K562 (cell line): Measurements from ENCODE around the gene DNAJC6. TPM values are rescaled to one million over a fixed set of nuclear protein-coding genes. Genes with fewer than 3 reads are reported as not detected.

ENCODE experiments used
- BDP1 ChIP-seq: IDR thresholded peaks from 3 replicates; pipeline ENCODE4 v1.6.1; 2011; ENCODE audit not compliant: insufficient read length, insufficient read depth
- BRCA1 ChIP-seq, 2 experiments: fragments of 450-650 bp in 1 of 2; sonication (generic) in 1 of 2; formaldehyde crosslinking in 1 of 2; IDR thresholded peaks; 2 replicates each; pipeline versions ENCODE4 v1.5.0 to v1.6.1; 2017 to 2020; ENCODE audit warnings: mild to moderate bottlenecking in 1 of 2, missing genetic modification reagents in 1 of 2
- CHAMP1 ChIP-seq: fragments of 450-650 bp; IDR thresholded peaks from 2 replicates; pipeline ENCODE4 v1.6.1; 2016; ENCODE audit warnings: mild to moderate bottlenecking
- CHD1 ChIP-seq: fragments of 200-600 bp; sonication (generic); IDR thresholded peaks from one replicate; pipeline ENCODE4 v1.6.1; 2012; ENCODE audit warnings: mild to moderate bottlenecking, moderate library complexity, low read length, inconsistent platforms
- CREB1 ChIP-seq, 2 experiments: sonication (generic) in 1 of 2; formaldehyde crosslinking in 1 of 2; IDR thresholded peaks; 2 replicates each; pipeline versions ENCODE4 v1.6.1 to v1.8.0; 2012 to 2022; ENCODE audit warnings: inconsistent platforms in 1 of 2, mild to moderate bottlenecking in 1 of 2, missing genetic modification reagents in 1 of 2, moderate library complexity in 1 of 2
- EHMT2 ChIP-seq: fragments of 450-650 bp; IDR thresholded peaks from 2 replicates; pipeline ENCODE4 v1.6.1; 2018; ENCODE audit warnings: antibody characterized with exemption
- FOS ChIP-seq: IDR thresholded peaks from 3 replicates; pipeline ENCODE4 v1.6.1; 2011; ENCODE audit not compliant: insufficient read length; ENCODE audit errors: extremely low read depth
- FOXM1 ChIP-seq, 2 experiments: fragments of 450-650 bp in 1 of 2; sonication (generic) in 1 of 2; formaldehyde crosslinking in 1 of 2; IDR thresholded peaks; 2 replicates each; pipeline versions ENCODE4 v1.6.1 to v1.9.0; 2017 to 2022; ENCODE audit warnings: low read depth in 2 of 2, mild to moderate bottlenecking in 2 of 2, missing genetic modification reagents in 1 of 2, moderate library complexity in 1 of 2
- GTF2E2 ChIP-seq: fragments of 200-800 bp; sonication (Bioruptor generic); IDR thresholded peaks from 2 replicates; pipeline ENCODE4 v1.6.1; 2016; ENCODE audit warnings: missing genetic modification characterization, missing compliant biosample characterization
- HLTF ChIP-seq: fragments of 450-650 bp; IDR thresholded peaks from 2 replicates; pipeline ENCODE4 v1.6.1; 2016
- HNRNPL ChIP-seq: fragments of 200-400 bp; formaldehyde crosslinking; IDR thresholded peaks from 2 replicates; pipeline ENCODE4 v1.6.1; 2017; ENCODE audit warnings: low read depth, mild to moderate bottlenecking, low read length
- KAT2B ChIP-seq: IDR thresholded peaks from one replicate; pipeline ENCODE4 v1.6.1; 2012; ENCODE audit warnings: low read depth, mild to moderate bottlenecking, control low read depth, inconsistent platforms, low read length, moderate library complexity
- PYGO2 ChIP-seq: fragments of 450-650 bp; IDR thresholded peaks from 2 replicates; pipeline ENCODE4 v1.6.1; 2016; ENCODE audit warnings: mild to moderate bottlenecking, missing genetic modification characterization, moderate library complexity, missing compliant biosample characterization
- SAFB2 ChIP-seq: fragments of 200-400 bp; formaldehyde crosslinking; IDR thresholded peaks from 2 replicates; pipeline ENCODE4 v1.6.1; 2018; ENCODE audit warnings: borderline replicate concordance, low read length, low read depth, moderate library complexity; ENCODE audit not compliant: severe bottlenecking
- SMARCE1 ChIP-seq: fragments of 450-650 bp; IDR thresholded peaks from 2 replicates; pipeline ENCODE4 v1.7.1; 2016; ENCODE audit warnings: mild to moderate bottlenecking
- SRSF3 ChIP-seq: fragments of 200-400 bp; formaldehyde crosslinking; IDR thresholded peaks from 2 replicates; pipeline ENCODE4 v1.6.1; 2016; ENCODE audit warnings: mild to moderate bottlenecking, low read length, moderate library complexity; ENCODE audit not compliant: insufficient read depth
- THAP7 ChIP-seq: fragments of 250-450 bp; sonication (Bioruptor Pico); IDR thresholded peaks from 2 replicates; pipeline ENCODE4 v1.5.0; 2021
- USF2 ChIP-seq: sonication (generic); formaldehyde crosslinking; IDR thresholded peaks from 2 replicates; pipeline ENCODE4 v1.5.0; 2020; ENCODE audit warnings: missing genetic modification reagents
- ZBED1 ChIP-seq: IDR thresholded peaks from 2 replicates; pipeline ENCODE4 v1.6.1; 2014
- ZNF232 ChIP-seq: sonication (generic); formaldehyde crosslinking; IDR thresholded peaks from 2 replicates; pipeline ENCODE4 v1.8.0; 2022; ENCODE audit warnings: mild to moderate bottlenecking, missing genetic modification reagents
- polyA plus RNA-seq, 8 experiments: library from polyadenylated mRNA; depleted of rRNA in 4 of 8; stranded (reverse) in 5 of 8; unstranded in 3 of 8; fragments of >200 nt; fragmentation: Nextera tagmentation in 2 of 8; fragmentation: Illumina TruSeq in 1 of 8; extraction: Ambion mirVana in 2 of 8; extraction: Trizol in 1 of 8; gene quantifications; 2 replicates each; pipeline versions ENCODE4 v1.2.1 to v1.2.3, GENCODE V29; 2011 to 2014; ENCODE audit warnings: inconsistent platforms in 1 of 8, missing spikeins in 1 of 8
- total RNA-seq, 7 experiments: library from RNA; depleted of rRNA in 6 of 7; stranded (reverse); fragments of >200 nt in 6 of 7; fragmentation: Illumina TruSeq in 2 of 7; extraction: Trizol in 2 of 7; gene quantifications; 2 replicates each; pipeline versions ENCODE4 v1.2.1 to v1.2.3, GENCODE V29; 2011 to 2021; ENCODE audit warnings: low replicate concordance in 1 of 7
- TF ChIP-seq, protein P1 (sequence below): conservative IDR thresholded peaks from 2 replicates; pipeline ENCODE4 v1.6.1; 2011; ENCODE audit warnings: low read depth, mild to moderate bottlenecking, low read length; ENCODE audit not compliant: control insufficient read depth

Gene DNAJC6
- total and polyA plus RNA-seq, 9 of the 15 experiments (the other 6 are each of a cell fraction or from before 2014, with no cell fraction given) = 6.7 to 78.7 (median 28.0) TPM

DNA sequence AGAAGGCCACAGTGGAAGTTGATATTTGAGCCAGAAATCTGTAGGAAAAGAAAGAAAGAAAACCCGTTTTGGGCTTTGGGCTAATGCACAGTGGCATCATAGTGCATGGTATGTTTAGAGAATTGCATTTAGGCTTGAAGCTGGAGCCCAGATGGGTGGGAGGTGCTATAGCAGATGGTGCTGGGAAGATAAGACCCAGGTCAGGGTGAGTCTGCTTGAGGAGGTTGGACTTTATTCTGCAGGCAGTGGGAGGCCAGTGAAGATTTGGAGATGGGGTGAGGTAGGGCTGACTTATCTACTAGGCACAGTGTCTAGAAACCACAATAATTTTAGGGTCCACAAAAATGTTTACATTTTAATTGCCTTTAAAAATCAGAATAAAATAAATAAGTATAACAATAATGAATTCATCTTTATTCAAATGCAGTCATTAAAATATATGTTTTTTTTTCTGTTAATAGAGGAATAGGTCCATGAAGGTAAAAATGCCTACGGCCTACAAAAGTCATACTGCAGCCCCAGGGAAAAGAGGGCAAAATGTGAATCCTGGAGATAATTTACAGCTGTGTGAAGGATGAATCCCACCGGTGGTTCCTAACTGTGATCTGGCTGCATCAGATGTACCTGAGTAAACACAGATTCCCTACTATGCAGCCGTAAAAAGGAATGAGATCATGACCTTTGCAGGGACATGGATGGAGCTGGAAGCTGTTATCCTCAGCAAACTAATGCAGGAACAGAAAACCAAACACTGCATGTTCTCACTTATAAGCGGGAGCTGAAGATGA, 8.7 kb downstream of the DNAJC6 start (continued):
- TF ChIP-seq, protein P1, sequence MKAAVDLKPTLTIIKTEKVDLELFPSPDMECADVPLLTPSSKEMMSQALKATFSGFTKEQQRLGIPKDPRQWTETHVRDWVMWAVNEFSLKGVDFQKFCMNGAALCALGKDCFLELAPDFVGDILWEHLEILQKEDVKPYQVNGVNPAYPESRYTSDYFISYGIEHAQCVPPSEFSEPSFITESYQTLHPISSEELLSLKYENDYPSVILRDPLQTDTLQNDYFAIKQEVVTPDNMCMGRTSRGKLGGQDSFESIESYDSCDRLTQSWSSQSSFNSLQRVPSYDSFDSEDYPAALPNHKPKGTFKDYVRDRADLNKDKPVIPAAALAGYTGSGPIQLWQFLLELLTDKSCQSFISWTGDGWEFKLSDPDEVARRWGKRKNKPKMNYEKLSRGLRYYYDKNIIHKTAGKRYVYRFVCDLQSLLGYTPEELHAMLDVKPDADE = peak; percentile 56; the same call in 1 of the 2 replicates
- no peak for TF ChIP-seq PYGO2 (tag)
- TF ChIP-seq ZNF232 = no peak
- peak; percentile 96 for TF ChIP-seq SMARCE1
- no peak for TF ChIP-seq KAT2B
- no peak for TF ChIP-seq SRSF3
- TF ChIP-seq THAP7 (CRISPR knock-in tag) = no peak
- no peak for TF ChIP-seq FOS
- no peak for TF ChIP-seq CHD1
- TF ChIP-seq BRCA1 (IDR thresholded peaks at IDR 0.05) = no peak
- no peak for TF ChIP-seq BRCA1 (CRISPR knock-in tag; IDR thresholded peaks at IDR 0.05)
- TF ChIP-seq GTF2E2 (tag) = no peak
- TF ChIP-seq SAFB2 = no peak
- TF ChIP-seq HNRNPL = no peak
- TF ChIP-seq FOXM1 (IDR thresholded peaks at IDR 0.05; ENCODE audit: low read depth) = peak; percentile 87
- no peak for TF ChIP-seq FOXM1 (CRISPR knock-in tag; IDR thresholded peaks at IDR 0.05; ENCODE audit: low read depth)
- peak; percentile 64; the same call in 1 of the 2 replicates for TF ChIP-seq CREB1 (IDR thresholded peaks at IDR 0.05)
- TF ChIP-seq CREB1 (CRISPR knock-in tag; IDR thresholded peaks at IDR 0.05) = no peak
- no peak; the same call in 1 of the 2 replicates for TF ChIP-seq ZBED1
- peak; percentile 84 for TF ChIP-seq CHAMP1
- no peak for TF ChIP-seq HLTF
- peak; percentile 69 for TF ChIP-seq EHMT2
- TF ChIP-seq USF2 (CRISPR knock-in tag) = no peak
- TF ChIP-seq BDP1 = no peak
